HG03460 (cell line): ENCODE data around the gene TGFA.

Experiments used
- ATAC-seq: cut with Tn5 transposase; IDR thresholded peaks from one replicate; pipeline ENCODE4 v1.9.1; 2021; ENCODE audit not compliant: unreplicated experiment

The TGFA gene

GRCh38 chr2:70499253-70499652, 54.4 kb downstream of the TGFA start:
- no peak for ATAC-seq

GRCh38 chr2:70498528-70498927, 55.1 kb downstream of the TGFA start:
- ATAC-seq = no peak

GRCh38 chr2:70498054-70498453, 55.6 kb downstream of the TGFA start:
- no peak for ATAC-seq

- no peak for ATAC-seq
These were observed 56.8 kb downstream of the TGFA start for GRCh38 chr2:70496819-70497218.

- ATAC-seq = no peak
These were observed 59.2 kb downstream of the TGFA start for GRCh38 chr2:70494293-70494886.

GRCh38 chr2:70490381-70490780, 63.2 kb downstream of the TGFA start:
- no peak for ATAC-seq

GRCh38 chr2:70489165-70489564, 64.5 kb downstream of the TGFA start:
- ATAC-seq = no peak

- ATAC-seq = no peak
These were observed 69.5 kb downstream of the TGFA start for GRCh38 chr2:70484086-70484485.

GRCh38 chr2:70482401-70482800, 71.2 kb downstream of the TGFA start:
- ATAC-seq = no peak

GRCh38 chr2:70480468-70480867, 73.2 kb downstream of the TGFA start:
- ATAC-seq = no peak

- no peak for ATAC-seq
These were observed 73.8 kb downstream of the TGFA start for GRCh38 chr2:70479816-70480215.

GRCh38 chr2:70477441-70477844, 76.2 kb downstream of the TGFA start:
- ATAC-seq = no peak

- ATAC-seq = no peak
These were observed 78.4 kb downstream of the TGFA start for GRCh38 chr2:70475266-70475665.

GRCh38 chr2:70474256-70474848, 79.3 kb downstream of the TGFA start:
- ATAC-seq = no peak

GRCh38 chr2:70473101-70473722, 80.4 kb downstream of the TGFA start:
- no peak for ATAC-seq

- ATAC-seq = no peak
These were observed 81.3 kb downstream of the TGFA start for GRCh38 chr2:70472221-70472890.

GRCh38 chr2:70471129-70471528, 82.5 kb downstream of the TGFA start:
- ATAC-seq = no peak

GRCh38 chr2:70469961-70470360, 83.7 kb downstream of the TGFA start:
- no peak for ATAC-seq

GRCh38 chr2:70469435-70469834, 84.2 kb downstream of the TGFA start:
- ATAC-seq = no peak

- no peak for ATAC-seq
These were observed 84.7 kb downstream of the TGFA start for GRCh38 chr2:70468878-70469277.

- no peak for ATAC-seq
These were observed 85.5 kb downstream of the TGFA start for GRCh38 chr2:70467831-70468779.
